Measurements from ENCODE around the gene AGBL1.

AGBL1 gene

DNA sequence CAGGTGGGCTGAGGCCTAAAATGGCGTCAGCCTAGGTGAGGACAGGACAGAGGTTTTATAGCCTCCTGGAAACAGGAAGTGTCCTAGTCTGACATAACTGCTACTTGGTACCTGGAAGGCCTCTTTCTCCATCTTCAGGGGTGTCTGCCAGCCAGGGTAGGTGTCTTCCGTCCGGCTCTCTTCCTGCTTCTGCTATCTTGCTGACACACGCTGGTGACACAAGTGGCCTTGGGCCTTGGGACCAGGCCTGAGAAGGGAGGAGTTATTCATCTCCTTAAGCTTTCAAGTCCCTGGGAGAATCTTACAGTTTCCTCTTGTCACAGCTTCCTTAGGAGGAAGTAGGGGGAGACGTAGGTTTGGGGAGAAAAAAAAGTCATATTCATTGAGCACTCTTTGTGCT, 551.3 kb downstream of the AGBL1 start:
- no peak for DNase-seq (ENCODE audit: low read depth in 3 of 3, low spot score in 1 of 3)

DNA sequence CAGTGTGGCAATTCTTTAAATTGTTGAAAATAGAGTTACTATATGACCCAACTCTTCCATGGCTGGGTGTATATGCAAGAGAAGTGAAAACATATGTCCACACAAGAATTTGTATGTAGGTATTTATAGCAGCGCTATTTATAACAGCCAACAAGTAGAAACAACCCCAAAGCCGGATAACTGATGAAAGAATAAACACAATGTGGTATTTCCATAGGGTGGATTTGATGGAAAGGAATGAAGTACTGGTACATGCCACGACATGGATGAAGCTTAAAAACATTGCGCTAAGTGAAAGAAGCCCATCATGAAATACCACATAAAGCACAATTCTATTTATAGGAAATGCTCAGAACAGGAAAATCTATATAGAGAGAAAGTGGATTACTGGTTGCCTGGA, 554.5 kb downstream of the AGBL1 start:
- no peak for DNase-seq (ENCODE audit: low read depth in 3 of 3, low spot score in 1 of 3)

DNA sequence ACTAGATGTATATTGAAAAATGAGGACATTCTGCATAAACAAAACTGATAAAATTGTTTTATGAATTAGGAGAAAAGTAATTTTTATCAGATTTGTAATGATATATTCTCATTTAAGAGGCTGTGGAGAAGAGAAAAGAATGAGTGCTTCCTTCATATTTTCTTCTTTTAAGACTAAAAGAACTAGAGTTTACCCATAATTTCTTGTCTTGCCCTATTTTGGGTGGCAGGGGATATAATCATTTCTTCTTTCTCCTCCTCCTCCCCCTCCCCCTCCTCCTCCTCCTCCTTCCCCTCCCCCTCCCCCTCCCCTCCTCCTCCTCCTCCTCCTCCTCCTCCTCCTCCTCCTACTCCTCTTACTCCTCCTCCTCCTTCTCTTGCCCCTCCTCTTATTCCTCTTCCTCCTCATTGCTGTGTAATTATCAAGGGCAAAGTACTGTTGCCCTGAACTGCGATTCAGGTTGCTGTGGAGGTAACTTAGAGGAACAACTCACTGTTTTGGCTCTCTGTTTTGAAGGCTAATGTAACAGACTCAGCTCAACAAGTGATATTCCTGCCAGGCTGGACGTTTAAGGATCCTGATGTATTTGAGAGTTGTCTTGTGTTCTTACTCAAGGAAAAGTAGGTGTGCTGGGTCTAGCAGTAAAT, 555.4 kb downstream of the AGBL1 start:
- no peak for DNase-seq (ENCODE audit: low read depth in 3 of 3, low spot score in 1 of 3)

DNA sequence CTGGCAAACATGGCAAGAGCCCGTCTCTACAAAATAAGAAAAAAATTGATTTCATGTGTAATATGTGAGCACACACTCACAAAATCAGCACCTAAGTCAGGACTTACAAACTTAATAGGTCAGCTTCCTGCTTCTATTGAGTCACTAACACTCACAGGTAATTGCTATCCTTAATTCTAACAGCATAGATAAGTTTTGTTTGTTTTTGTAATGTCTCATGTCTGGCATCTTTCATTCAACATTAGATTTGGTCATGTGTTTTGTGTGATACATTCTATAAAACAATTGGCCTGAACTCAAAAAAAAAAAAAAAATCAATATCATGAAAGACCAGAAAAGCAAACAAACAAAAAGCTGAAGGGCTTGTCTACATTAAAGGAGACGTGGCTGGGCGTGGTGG, 564.7 kb downstream of the AGBL1 start:
- no peak for DNase-seq (ENCODE audit: low read depth in 3 of 3, low spot score in 1 of 3)

DNA sequence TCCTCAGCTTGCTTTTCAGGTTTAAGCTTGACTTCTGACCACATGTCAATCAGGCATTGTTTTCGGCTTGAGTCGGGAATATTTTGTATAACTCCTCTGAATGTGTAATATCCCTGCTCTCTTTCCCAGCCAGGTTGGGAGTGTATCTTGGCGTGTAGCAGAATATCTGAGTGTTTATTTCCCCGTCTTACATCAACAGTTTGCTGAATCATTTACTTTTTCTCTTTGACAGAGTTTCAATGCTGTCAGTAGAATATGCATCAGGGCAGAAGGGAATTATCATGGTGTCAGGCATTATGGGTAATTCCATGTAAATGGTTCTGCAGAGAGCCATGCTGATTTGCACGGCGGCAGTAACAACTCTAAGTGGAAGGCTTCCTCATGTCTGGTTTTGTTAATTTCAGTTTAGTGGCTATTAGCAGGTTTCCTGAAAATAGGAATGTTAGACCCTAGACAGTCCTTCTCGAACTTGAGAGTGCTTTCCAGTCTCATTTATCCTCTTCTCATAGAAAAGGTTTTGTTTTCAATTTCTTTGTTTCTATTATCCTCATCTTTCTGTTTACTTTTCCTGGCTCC, 566.3 kb downstream of the AGBL1 start:
- DNase-seq (ENCODE audit: low read depth in 3 of 3, low spot score in 1 of 3): no peak

DNA sequence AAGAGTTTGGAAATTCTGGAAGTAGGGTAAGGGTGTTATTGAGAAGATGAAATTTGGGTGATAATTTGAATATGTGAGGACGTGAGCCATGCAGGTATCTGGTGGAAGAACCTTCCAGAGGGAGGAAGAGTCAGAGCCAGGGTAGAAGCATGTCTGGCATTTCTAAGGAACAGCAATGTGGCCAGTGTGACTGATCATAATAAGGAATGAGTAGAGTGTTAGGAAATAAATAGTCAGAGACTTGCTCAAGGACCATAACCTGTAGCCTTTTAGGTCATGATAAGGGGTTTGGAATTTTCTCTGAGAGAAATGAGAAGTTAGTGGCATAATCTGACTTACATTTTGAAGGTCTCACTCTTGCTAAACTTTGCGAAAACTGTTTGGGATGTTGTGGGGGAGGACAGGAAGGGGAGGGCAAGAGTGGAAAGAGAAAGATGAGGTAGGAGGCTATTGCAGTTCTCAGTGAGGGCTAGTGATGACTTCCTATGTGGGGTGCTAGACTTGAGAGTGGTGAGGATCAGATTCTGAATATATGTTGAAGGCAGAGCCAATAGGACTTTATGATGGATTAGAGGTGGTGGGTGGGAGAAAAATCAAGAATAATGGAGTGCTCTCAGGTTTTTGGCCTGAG, 568.3 kb downstream of the AGBL1 start:
- DNase-seq (ENCODE audit: low read depth in 3 of 3, low spot score in 1 of 3): no peak

DNA sequence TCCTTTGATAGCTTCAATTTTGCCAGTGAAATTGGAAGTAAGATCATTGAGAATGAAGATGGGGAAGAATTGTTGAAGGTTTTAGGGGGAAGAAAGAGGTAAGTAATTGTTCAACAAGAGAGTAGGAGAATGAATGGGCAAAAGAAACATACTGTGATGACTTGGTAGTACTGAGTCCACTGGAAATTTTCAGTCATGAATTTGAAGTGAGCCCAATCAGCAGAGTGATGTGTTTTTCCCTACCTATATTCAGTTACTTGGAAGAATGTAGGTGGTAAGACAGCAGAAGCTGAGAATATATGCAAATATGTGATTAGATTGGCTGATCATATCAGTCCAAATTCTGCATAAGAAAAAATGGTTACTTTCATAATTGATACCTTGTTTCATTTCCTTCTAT, 569.6 kb downstream of the AGBL1 start:
- no peak for DNase-seq (ENCODE audit: low read depth in 3 of 3, low spot score in 1 of 3)

DNA sequence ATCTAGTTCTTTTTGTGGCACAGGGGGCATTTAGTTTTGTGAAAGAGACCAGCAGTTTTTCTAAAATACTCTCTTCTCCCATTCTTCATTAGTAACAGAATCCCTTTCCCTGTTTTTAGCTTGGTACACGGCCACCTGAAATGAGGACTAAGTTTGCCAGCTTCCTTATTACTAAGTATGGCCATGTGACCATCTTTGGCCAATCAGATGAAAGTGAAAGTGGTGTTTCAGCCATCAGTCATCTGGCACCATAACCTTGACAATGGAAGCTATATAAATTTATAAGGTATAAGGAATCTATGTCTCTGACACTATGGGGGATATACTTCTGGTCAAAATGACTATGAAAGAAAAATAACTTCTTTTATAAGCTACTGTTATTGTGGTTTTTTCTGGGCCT, 570.4 kb downstream of the AGBL1 start:
- no peak for DNase-seq (ENCODE audit: low read depth in 3 of 3, low spot score in 1 of 3)

DNA sequence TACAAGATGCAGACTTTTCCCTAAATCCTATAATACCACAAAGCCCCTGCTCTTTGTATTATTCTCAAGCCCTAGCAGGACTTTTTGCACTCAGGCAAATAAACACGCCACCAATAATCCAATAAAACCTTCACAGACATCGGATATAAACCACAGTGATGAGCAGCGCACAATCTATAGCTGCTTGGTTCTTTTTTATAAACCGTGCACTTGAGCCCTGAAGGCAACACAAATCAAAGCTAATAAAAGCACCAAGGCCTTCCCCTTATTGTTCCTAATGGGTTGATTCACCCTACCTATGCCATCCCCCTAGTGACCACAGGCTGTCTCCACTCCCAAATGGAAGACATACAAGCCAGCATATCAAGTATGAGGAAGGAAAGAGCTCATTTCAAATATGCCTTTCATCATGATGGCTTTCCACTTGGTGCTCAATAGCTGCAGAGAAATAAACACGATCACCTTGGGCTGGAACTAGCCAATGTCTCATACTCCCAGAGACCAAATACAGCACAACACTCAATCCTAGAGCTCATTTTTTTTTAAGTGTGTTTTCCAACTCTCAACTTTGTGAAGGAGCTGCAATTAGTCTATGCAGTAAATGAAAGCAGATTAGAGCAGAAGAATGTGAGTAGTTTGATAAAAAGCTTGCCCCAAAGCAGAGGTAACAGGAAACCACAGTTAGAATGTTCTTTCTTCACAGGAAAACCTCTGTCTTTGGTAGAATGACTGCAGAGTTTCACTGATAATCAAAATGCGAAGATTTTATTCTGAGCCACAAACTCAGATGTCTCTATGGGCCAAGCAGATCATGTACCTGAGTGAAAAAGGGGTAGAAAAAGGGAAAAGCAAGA, 573.9 kb downstream of the AGBL1 start:
- no peak for DNase-seq (ENCODE audit: low read depth in 3 of 3, low spot score in 1 of 3)

DNA sequence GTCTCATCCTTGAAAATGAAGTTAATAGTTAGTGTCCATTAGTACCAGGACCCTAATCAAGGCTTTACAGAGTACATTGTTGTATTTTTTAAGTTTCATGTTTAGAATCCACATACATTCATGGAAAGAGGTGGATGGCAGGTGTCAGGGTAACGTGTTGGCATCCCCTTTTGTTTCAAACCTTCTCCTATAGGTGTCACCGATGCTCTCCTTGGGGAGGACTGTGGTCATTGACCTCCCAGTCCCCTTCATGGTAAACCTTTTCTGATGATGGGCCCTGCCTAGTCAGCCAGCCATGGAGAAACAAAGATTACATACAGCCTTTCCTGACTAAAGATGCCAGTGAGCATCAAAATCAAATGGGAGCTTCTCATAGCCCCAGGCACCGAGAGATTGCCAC, 574.8 kb downstream of the AGBL1 start:
- DNase-seq (ENCODE audit: low read depth in 3 of 3, low spot score in 1 of 3): no peak

DNA sequence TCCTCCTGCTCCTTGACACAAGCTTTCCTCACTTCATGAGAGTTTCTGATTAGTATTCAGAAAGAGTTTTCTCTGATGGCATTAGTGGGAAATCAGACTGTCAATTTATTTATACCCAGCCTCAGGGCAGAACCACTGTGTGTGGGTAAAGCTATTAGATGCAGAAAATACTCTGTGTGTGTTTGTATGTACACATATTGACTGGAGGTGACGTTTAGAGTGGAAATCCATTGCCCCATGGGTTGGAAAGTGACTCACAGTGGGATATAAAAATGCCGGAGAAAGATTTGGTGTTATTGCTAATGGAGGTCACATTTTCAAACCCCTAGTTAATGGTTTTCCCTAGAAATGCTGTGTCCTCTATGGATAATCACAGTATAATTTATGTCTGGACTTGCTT, 577.6 kb downstream of the AGBL1 start:
- no peak for DNase-seq (ENCODE audit: low read depth in 3 of 3, low spot score in 1 of 3)

DNA sequence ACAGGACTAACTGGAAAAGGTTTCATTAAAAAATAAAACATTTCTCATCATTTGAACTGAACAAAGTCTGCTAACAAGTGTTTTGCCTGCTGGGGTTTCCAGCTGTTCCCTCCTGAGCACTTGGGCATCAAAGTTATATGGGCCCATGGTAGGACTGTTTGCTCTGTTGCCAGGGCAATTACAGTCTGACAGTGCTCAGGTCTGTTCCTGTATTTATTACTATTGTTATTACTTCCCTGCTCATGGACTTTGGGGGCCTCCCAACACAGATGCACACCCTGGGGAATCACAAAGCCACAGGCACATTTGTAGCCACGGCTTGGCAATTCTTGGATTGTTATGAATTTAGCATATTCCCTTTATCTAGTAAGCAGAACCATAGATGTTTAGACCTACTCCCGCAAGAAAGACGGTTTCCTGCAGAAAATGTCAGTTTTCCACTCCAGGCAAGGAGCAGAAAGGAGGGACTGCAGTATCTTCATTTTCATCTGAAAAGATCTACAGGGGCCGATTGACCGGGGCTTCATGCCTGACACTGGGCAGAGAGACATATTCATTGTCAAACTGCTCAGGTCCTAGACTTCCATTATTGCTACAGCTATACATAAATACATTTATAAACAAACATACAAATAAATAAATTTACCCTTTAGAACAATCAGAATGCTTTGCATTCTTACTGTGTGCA, 580.2 kb downstream of the AGBL1 start:
- DNase-seq (ENCODE audit: low read depth in 3 of 3, low spot score in 1 of 3): no peak

DNA sequence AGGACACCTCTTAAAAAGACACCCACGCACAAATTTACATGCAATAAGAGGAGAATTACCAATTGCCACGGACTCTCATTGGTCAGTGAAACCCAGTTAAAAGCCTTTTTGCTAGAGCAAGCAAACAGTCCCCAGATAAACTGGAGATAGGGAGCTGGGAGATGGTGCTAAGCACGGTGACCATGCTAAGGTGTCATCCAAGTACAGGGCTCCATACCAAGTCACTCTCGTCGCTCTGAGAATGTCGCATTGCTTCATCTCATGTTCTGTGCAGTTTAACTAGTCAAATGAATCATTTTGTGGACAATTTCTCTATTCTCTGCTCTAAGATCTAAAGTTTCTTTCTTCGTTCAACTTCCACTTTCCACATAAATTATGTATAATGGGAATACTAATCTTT, 581.9 kb downstream of the AGBL1 start:
- no peak for DNase-seq (ENCODE audit: low read depth in 3 of 3, low spot score in 1 of 3)

DNA sequence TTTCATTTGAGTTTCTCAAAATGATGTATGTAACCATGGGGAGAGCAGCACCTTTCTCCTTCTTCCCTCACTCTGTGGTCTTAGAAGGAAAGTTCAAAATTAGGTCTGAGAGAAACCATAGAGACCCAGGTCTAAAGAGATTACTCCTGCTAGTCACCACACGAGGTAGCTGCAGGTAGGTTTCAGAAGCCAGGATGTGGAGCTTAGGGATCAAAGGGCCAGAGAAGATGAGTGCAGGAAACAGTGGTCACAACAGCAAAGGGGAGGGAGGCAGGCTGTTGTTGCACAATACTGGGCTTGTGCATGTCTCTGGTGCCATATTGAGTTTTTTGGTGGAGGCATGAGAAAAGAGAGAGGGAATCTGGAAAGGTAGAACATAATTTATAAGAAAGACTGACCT, 583.6 kb downstream of the AGBL1 start:
- DNase-seq (ENCODE audit: low read depth in 3 of 3, low spot score in 1 of 3): no peak

DNA sequence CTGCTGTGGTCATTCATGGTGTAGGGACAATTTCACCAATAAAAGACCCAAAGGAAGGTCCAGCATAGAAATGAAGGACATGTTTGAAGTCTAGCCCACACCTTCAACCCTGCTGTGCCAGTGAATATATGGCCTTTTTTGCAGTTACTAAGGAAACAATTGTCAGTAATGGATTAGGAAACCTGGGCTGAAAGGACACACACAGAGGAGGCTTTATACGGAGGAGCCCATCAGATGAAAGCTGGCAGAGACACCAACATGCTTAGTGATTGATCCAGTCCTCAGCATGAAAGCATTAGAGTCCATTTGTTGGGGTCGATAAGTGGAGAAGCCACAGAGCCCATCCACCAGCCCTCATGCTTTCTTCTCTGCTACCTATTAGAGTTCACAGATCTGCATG, 584.3 kb downstream of the AGBL1 start:
- no peak for DNase-seq (ENCODE audit: low read depth in 3 of 3, low spot score in 1 of 3)

DNA sequence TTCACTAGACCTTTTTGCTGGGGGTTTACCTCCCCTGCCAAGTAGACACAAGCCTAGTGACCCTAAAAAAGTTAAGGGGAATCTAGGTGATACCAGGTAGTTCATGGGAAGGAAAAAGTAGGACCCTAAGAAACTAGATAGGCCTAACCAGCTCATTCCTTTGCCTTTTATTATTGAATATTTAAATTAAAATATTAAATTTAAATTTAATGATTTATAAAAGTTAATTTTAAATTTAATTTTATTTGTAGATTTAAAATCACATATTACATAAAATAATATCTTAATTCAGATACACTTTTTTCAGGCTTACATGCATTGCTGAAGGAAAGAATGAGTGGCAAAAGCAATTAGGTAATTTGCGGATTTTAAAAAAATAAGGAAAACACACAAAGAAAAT, 584.9 kb downstream of the AGBL1 start:
- DNase-seq (ENCODE audit: low read depth in 3 of 3, low spot score in 1 of 3): no peak

DNA sequence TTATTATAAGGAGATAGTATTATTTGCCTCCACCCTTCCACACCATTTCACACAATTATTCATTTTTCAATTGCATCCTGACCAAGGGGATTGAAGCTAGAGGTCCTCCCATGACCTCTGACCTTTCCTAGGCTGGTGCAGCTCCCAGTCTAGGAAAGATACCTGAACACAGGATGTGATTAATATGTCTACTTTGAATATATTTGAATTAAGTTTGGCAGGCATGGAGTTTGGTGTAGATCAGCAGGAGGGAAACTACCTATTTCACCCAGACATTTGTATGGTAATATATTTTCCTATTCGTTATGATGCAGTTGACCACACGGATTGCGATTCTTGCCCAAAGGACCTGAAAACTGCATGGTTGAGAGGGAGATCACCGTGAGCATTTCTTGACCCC, 596.3 kb downstream of the AGBL1 start:
- no peak for DNase-seq (ENCODE audit: low read depth in 3 of 3, low spot score in 1 of 3)

DNA sequence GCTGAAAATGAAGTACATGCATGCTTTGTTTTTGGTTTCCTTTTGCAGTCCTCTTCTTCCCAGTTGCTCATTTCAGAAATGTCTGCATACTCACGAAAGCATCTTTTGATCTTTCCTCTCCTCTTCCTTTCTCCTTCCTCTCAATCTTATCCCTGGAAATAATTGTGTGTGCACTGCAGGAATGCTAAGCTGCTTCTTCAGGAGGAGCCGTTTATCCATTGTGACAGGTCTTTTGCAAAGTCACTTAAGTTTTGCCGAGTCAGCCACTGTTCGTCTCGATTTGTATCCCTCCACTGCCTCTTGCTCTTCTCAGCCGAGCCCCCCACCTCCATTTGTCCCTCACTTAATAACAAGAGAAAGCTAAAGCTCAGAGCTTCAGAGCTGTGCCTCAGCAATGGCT, 597.6 kb downstream of the AGBL1 start:
- no peak for DNase-seq (ENCODE audit: low read depth in 3 of 3, low spot score in 1 of 3)

DNA sequence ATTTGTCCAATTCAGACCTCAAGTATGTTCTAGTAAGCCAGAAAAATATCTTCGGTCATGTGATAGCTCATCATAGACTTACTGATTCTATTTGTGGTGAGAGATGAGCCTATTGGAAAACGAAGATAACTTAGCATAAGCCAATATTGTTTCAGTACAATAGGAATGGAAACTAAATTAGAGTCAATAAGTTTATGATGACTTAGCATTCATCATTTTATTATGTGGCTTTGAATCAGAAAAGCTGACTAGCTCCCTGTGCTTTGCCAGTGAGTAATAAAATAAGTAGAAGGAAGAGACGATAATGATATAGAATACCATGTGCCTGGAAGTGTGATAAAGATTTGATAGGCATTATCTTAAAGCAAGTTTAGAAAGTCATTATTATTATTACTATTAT, 605.6 kb downstream of the AGBL1 start:
- DNase-seq (ENCODE audit: low read depth in 3 of 3, low spot score in 1 of 3): no peak

DNA sequence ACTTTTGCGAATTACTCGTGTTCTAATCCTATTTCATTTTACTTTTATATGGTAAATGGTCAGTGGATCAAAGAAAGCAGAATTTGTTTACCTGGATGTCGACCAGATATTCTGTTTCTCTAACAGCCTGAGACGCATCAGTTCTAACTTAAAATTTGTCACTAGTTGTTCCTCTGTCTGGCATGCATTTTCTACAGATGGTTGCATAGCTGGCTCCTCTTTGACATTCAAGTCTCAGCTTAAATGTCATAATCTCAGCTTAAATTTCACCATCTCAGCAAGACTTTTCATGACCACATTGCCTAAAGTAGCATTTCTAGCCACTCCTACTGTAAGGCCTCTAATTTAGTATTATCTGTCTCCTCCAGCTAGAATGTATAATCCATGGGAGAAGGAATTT, 609.3 kb downstream of the AGBL1 start:
- DNase-seq (ENCODE audit: low read depth in 3 of 3, low spot score in 1 of 3): no peak

DNA sequence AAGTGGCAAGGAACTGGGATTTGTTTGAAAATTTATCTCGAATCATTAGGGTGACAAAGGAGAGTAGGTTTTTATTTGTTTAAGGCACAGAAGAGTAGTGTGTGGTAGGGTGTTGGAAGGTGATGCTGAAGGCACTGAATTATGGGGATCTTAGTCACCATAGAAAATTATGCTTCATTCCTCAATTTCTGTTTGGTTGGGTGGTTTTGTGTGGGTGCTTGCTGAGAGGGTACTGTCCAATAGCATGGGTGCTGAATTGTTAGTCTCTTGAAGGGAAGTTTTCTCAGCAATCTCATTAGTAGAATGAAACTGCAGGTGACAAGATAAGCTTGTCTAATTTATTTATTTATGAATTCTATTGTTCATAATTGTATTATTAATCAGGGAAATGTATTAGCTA, 610.9 kb downstream of the AGBL1 start:
- DNase-seq (ENCODE audit: low read depth in 3 of 3, low spot score in 1 of 3): no peak

All from stimulated activated CD4-positive, alpha-beta T cell treated with anti-CD3 and anti-CD28 coated beads, TNF-alpha, amount 100 ng/mL, for 1 hour (primary cell).